Endothelial cell of umbilical vein (primary cell): ENCODE measurements around the gene NAA10.

Experiments used
- EZH2 ChIP-seq: IDR thresholded peaks from 2 replicates; pipeline ENCODE4 v1.6.1; 2012; ENCODE audit warnings: borderline replicate concordance, low read depth, mild to moderate bottlenecking, moderate library complexity, low read length, inconsistent platforms; ENCODE audit not compliant: severe bottlenecking
- FOS ChIP-seq: IDR thresholded peaks from 2 replicates; pipeline ENCODE4 v1.6.1; 2011; ENCODE audit warnings: mild to moderate bottlenecking, low read length, moderate library complexity, borderline replicate concordance; ENCODE audit not compliant: insufficient read depth
- GATA2 ChIP-seq: IDR thresholded peaks from 2 replicates; pipeline ENCODE4 v1.7.0; 2011; ENCODE audit warnings: low read depth, mild to moderate bottlenecking, moderate library complexity, mixed read lengths, low read length; ENCODE audit not compliant: insufficient read length, insufficient read depth
- JUN ChIP-seq: IDR thresholded peaks from 2 replicates; pipeline ENCODE4 v1.6.1; 2011; ENCODE audit warnings: borderline replicate concordance, low read depth; ENCODE audit not compliant: insufficient read length, insufficient read depth
- MYC ChIP-seq: IDR thresholded peaks from one replicate; pipeline ENCODE4 v1.6.1; 2011; ENCODE audit warnings: mild to moderate bottlenecking, low read depth, low read length
- POLR2A ChIP-seq: IDR thresholded peaks from 2 replicates; pipeline ENCODE4 v1.6.1; 2012; ENCODE audit warnings: low read depth, mild to moderate bottlenecking, control low read depth, low read length
- POLR2AphosphoS5 ChIP-seq: IDR thresholded peaks from 2 replicates; pipeline ENCODE4 v1.6.1; 2012; ENCODE audit warnings: low read depth, mild to moderate bottlenecking, control low read depth, low read length, moderate library complexity; ENCODE audit not compliant: insufficient read depth
- TF ChIP-seq, protein P1 (sequence below), 2 donors: IDR thresholded peaks; 1 replicate in 1 of 2; 2 replicates in 1 of 2; pipeline ENCODE4 v1.5.1; 2011; ENCODE audit warnings: low read length in 2 of 2, mild to moderate bottlenecking in 2 of 2, moderate library complexity in 2 of 2, control low read depth in 1 of 2, inconsistent platforms in 1 of 2, low read depth in 1 of 2; ENCODE audit not compliant: insufficient read depth in 1 of 2; ENCODE audit errors: extremely low read depth in 1 of 2
- TF ChIP-seq, protein P2 (sequence below): IDR thresholded peaks from 2 replicates; pipeline ENCODE4 v1.6.1; 2011; ENCODE audit not compliant: insufficient read depth, insufficient read length

DNA sequence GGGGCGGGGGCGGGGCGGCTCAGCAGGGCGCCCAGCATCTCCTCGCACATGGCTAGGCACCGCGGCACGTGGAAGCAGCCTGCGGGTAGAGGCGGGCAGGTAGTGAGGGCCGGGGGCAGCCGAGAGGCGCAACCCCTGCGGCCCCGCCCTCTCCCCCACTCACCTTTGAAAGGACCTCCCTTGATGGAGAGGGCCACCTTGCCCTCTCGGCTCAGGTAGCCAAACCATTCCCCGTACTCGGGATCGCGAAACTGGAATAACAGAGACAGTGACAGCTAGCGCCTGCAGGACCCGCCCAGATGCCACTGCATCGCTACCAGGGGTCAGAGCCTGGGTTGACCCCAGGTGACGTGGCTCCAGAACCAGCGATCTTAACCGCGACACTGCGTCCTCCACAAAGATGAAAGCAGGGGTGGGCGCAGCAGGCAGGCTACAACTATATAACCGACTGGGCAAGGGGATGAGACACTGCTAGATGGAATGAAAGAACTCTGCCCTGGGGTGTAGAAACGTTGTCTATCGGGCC, 552 bp upstream of the NAA10 start:
- TF ChIP-seq POLR2A (no peak), EZH2 (no peak), POLR2AphosphoS5 (no peak), JUN (no peak), FOS (no peak), GATA2 (no peak), MYC (no peak)
- TF ChIP-seq, protein P1, sequence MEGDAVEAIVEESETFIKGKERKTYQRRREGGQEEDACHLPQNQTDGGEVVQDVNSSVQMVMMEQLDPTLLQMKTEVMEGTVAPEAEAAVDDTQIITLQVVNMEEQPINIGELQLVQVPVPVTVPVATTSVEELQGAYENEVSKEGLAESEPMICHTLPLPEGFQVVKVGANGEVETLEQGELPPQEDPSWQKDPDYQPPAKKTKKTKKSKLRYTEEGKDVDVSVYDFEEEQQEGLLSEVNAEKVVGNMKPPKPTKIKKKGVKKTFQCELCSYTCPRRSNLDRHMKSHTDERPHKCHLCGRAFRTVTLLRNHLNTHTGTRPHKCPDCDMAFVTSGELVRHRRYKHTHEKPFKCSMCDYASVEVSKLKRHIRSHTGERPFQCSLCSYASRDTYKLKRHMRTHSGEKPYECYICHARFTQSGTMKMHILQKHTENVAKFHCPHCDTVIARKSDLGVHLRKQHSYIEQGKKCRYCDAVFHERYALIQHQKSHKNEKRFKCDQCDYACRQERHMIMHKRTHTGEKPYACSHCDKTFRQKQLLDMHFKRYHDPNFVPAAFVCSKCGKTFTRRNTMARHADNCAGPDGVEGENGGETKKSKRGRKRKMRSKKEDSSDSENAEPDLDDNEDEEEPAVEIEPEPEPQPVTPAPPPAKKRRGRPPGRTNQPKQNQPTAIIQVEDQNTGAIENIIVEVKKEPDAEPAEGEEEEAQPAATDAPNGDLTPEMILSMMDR (IDR thresholded peaks at IDR 0.05; ENCODE audit: extremely low read depth in 1 of 2, insufficient read depth in 1 of 2, low read depth in 1 of 2, low read length in 2 of 2) = no peak
- TF ChIP-seq, protein P2, sequence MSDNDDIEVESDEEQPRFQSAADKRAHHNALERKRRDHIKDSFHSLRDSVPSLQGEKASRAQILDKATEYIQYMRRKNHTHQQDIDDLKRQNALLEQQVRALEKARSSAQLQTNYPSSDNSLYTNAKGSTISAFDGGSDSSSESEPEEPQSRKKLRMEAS = no peak
